ENCODE measurements around the gene AP5Z1. TPM values are rescaled to one million over a fixed set of nuclear protein-coding genes. Genes with fewer than 3 reads are reported as not detected.

The AP5Z1 gene
- total RNA-seq, 4 donors from 2014 or later, result 19.7 to 35.4 (median 25.4) TPM

- Histone ChIP-seq H3K4me3 (replicated peaks in 1 of 3) (no peak overlapping the region), H3K9me3 (no peaks in the 10 kb centered on the region), H3K36me3 (peaks cover 37 to 49% of the 10 kb centered on the region in 2 donors), H3K27ac (no peak overlapping the region), H3K4me1 (peaks cover 0 to 12% of the 10 kb centered on the region in 2 donors), H3K27me3 (no peaks in the 10 kb centered on the region)
- intact Hi-C loops (cut with DNase I), result no loop called here
- TF ChIP-seq POLR2A (IDR thresholded peaks at IDR 0.05) (no peak), CTCF (IDR thresholded peaks at IDR 0.05) (no peak)
- 84 to 92% methylated on average over 23 to 32 of the region's 35 CpGs for WGBS, 2 donors
- DNase-seq, result no peak
Measured at GRCh38 chr7:4764402-4765007, 10.9 kb upstream of the AP5Z1 start.

GRCh38 chr7:4765776-4766490 lies 9.5 kb upstream of the AP5Z1 start:
- TF ChIP-seq CTCF (IDR thresholded peaks at IDR 0.05), result no peak
- no peak for TF ChIP-seq POLR2A (IDR thresholded peaks at IDR 0.05)
- WGBS, 2 donors, result 79 to 84% methylated on average over 23 of the region's 23 CpGs
- Histone ChIP-seq H3K36me3 (peaks cover 29 to 38% of the 10 kb centered on the region in 2 donors), H3K9me3 (no peaks in the 10 kb centered on the region), H3K4me1 (peaks cover 5 to 19% of the 10 kb centered on the region in 2 donors), H3K27me3 (no peaks in the 10 kb centered on the region), H3K27ac (no peak overlapping the region), H3K4me3 (replicated peaks in 1 of 3) (no peak overlapping the region)
- DNase-seq, result no peak
- intact Hi-C loops (cut with DNase I), result no loop called here

GRCh38 chr7:4766666-4767519 lies 8.5 kb upstream of the AP5Z1 start:
- no peak for DNase-seq
- no peak overlapping the region for H3K27ac ChIP-seq

More at GRCh38 chr7:4766666-4767519, 8.5 kb upstream of the AP5Z1 start:
- Histone ChIP-seq H3K27me3 (no peaks in the 10 kb centered on the region), H3K4me3 (replicated peaks in 1 of 3) (no peak overlapping the region), H3K4me1 (peaks cover 5 to 19% of the 10 kb centered on the region in 2 donors), H3K9me3 (no peaks in the 10 kb centered on the region), H3K36me3 (peaks cover 23 to 29% of the 10 kb centered on the region in 2 donors)
- TF ChIP-seq CTCF (IDR thresholded peaks at IDR 0.05) (no peak), POLR2A (IDR thresholded peaks at IDR 0.05) (no peak)
- intact Hi-C loops (cut with DNase I), result no loop called here
- WGBS, 2 donors, result 89 to 93% methylated on average over 37 of the region's 37 CpGs
